Smooth muscle cell (in vitro differentiated cells): ENCODE data around the gene CREB5. TPM values are rescaled to one million over a fixed set of nuclear protein-coding genes. Genes with fewer than 3 reads are reported as not detected.

ENCODE experiments used
- DNase-seq: peaks from one replicate; lab custom pipeline; 2025; ENCODE audit not compliant: unreplicated experiment; lab: John Stamatoyannopoulos, UW
- H2AFZ ChIP-seq: fragments of 200-600 bp; sonication (generic); 2 replicates; pipeline ENCODE4 v1.6.0; 2016; ENCODE audit warnings: antibody characterized with exemption, low read depth, mild to moderate bottlenecking
- H3F3A ChIP-seq: fragments of 200-600 bp; sonication (generic); 2 replicates; pipeline ENCODE4 v1.6.0; 2017; ENCODE audit warnings: antibody characterized with exemption, low read depth
- H3K27ac ChIP-seq: fragments of 200-600 bp; sonication (generic); 2 replicates; pipeline ENCODE4 v1.5.1; 2016; ENCODE audit warnings: low read depth, mild to moderate bottlenecking
- H3K27me3 ChIP-seq: fragments of 200-600 bp; sonication (generic); 2 replicates; pipeline ENCODE4 v1.6.1; 2016; ENCODE audit warnings: low read depth, mild to moderate bottlenecking
- H3K36me3 ChIP-seq: fragments of 200-600 bp; sonication (generic); 2 replicates; pipeline ENCODE4 v1.5.1; 2016; ENCODE audit warnings: low read depth
- H3K4me1 ChIP-seq: fragments of 200-600 bp; sonication (generic); 2 replicates; pipeline ENCODE4 v1.5.1; 2016; ENCODE audit warnings: low read depth
- H3K4me2 ChIP-seq: fragments of 200-600 bp; sonication (generic); 2 replicates; pipeline ENCODE4 v1.6.0; 2016; ENCODE audit warnings: mild to moderate bottlenecking
- H3K4me3 ChIP-seq: fragments of 200-600 bp; sonication (generic); 2 replicates; pipeline ENCODE4 v1.5.1; 2016; ENCODE audit warnings: mild to moderate bottlenecking
- H3K79me2 ChIP-seq: fragments of 200-600 bp; sonication (generic); 2 replicates; pipeline ENCODE4 v1.6.0; 2016; ENCODE audit warnings: low read depth, mild to moderate bottlenecking
- H3K9ac ChIP-seq: fragments of 200-600 bp; sonication (generic); 2 replicates; pipeline ENCODE4 v1.6.0; 2016; ENCODE audit warnings: low read depth
- H3K9me3 ChIP-seq: fragments of 200-600 bp; sonication (generic); replicated peaks from 2 replicates; pipeline ENCODE4 v1.5.1; 2016; ENCODE audit warnings: low read depth
- H4K20me1 ChIP-seq: fragments of 200-600 bp; sonication (generic); 2 replicates; pipeline ENCODE4 v1.6.0; 2016; ENCODE audit warnings: low read depth
- WGBS: methylation state at CpG from one replicate; pipeline ENCODE4 v1.1.7; 2016; ENCODE audit warnings: low lambda C conversion rate; 5-methylcytosine and 5-hydroxymethylcytosine counted together
- polyA plus RNA-seq: library from polyadenylated mRNA; unstranded; fragments of >200 nt; fragmentation: Nextera tagmentation; extraction: Ambion mirVana; gene quantifications from 2 replicates; pipeline ENCODE4 v1.2.1, GENCODE V29; 2016
- total RNA-seq: library from RNA; depleted of rRNA; stranded (reverse); fragments of >200 nt; gene quantifications from 2 replicates; pipeline ENCODE4 v1.2.3, GENCODE V29; 2014
- TF ChIP-seq, protein P1 (sequence below): fragments of 200-600 bp; sonication (generic); IDR thresholded peaks from 2 replicates; pipeline ENCODE4 v1.5.1; 2017; ENCODE audit warnings: borderline replicate concordance, mild to moderate bottlenecking, antibody characterized with exemption; ENCODE audit not compliant: insufficient read depth, poor library complexity, severe bottlenecking

CREB5 gene
- total and polyA plus RNA-seq, 2 experiments from 2014 or later, result 6.2 to 18.2 TPM

DNA sequence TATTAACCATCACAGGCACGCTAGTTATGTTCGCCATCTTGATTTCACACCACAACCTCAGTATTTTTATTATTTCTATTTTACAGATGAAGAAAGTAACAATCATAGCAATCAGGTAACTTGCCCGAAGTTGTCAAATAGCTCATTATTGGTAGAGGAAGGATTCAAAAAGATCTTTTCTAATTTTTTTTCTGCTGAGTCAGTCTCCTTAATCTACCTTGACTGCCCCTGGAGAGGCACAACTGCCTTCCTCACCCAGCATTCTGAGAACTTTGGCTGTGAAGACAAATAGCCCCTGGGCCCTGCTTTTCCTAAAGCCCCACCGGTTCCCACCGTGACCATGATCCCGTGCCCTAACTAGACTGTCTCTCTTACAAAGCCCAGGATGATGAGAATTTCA lies 446.6 kb downstream of the CREB5 start:
- Histone ChIP-seq H3K36me3 (no peaks in the 10 kb centered on the region), H3K9me3 (no peaks in the 10 kb centered on the region), H3K4me3 (no peak overlapping the region), H3K9ac (no peak overlapping the region), H3K27ac (no peak overlapping the region), H3K27me3 (no peaks in the 10 kb centered on the region), H4K20me1 (no peaks in the 10 kb centered on the region), H3F3A (peaks cover 11% of the 10 kb centered on the region), H3K4me1 (peaks cover 4% of the 10 kb centered on the region), H3K4me2 (no peak overlapping the region), H3K79me2 (no peaks in the 10 kb centered on the region), H2AFZ (no peak overlapping the region)
- no peak for DNase-seq
- TF ChIP-seq, protein P1, sequence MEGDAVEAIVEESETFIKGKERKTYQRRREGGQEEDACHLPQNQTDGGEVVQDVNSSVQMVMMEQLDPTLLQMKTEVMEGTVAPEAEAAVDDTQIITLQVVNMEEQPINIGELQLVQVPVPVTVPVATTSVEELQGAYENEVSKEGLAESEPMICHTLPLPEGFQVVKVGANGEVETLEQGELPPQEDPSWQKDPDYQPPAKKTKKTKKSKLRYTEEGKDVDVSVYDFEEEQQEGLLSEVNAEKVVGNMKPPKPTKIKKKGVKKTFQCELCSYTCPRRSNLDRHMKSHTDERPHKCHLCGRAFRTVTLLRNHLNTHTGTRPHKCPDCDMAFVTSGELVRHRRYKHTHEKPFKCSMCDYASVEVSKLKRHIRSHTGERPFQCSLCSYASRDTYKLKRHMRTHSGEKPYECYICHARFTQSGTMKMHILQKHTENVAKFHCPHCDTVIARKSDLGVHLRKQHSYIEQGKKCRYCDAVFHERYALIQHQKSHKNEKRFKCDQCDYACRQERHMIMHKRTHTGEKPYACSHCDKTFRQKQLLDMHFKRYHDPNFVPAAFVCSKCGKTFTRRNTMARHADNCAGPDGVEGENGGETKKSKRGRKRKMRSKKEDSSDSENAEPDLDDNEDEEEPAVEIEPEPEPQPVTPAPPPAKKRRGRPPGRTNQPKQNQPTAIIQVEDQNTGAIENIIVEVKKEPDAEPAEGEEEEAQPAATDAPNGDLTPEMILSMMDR, result no peak
- 79% methylated on average over 6 of the region's 6 CpGs for WGBS

DNA sequence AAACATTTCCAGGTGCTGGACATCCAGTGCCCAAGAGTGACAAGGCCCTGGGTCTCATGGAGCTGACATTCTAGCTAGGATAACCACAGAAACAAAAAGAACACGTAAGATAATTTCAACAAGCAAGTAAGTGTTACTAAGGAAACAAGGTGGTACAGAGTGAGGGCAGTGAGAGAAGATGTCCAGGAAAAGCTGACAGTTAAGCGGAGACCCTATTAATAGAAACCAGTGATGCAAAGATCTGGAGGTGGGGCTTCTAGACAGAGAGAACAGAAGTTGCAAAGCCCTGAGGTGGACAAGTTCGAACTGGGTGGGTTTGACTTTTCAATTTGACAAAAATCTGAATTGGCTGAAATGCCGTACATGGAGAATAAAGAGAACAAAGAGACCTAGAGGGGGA lies 449.5 kb downstream of the CREB5 start:
- TF ChIP-seq, protein P1, result no peak
- no peaks in the 10 kb centered on the region for H4K20me1 ChIP-seq
- H3K27ac ChIP-seq, result no peak overlapping the region
- no peak for DNase-seq
- H3K27me3 ChIP-seq, result no peaks in the 10 kb centered on the region
- H3K4me3 ChIP-seq, result no peak overlapping the region
- no peak overlapping the region for H3K4me2 ChIP-seq
- H3K9ac ChIP-seq, result no peak overlapping the region
- H3K79me2 ChIP-seq, result no peaks in the 10 kb centered on the region
- 93% methylated on average over 4 of the region's 4 CpGs for WGBS
- H2AFZ ChIP-seq, result no peak overlapping the region
- peaks cover 11% of the 10 kb centered on the region for H3K4me1 ChIP-seq
- peaks cover 10% of the 10 kb centered on the region for H3F3A ChIP-seq
- no peaks in the 10 kb centered on the region for H3K9me3 ChIP-seq
- no peaks in the 10 kb centered on the region for H3K36me3 ChIP-seq

DNA sequence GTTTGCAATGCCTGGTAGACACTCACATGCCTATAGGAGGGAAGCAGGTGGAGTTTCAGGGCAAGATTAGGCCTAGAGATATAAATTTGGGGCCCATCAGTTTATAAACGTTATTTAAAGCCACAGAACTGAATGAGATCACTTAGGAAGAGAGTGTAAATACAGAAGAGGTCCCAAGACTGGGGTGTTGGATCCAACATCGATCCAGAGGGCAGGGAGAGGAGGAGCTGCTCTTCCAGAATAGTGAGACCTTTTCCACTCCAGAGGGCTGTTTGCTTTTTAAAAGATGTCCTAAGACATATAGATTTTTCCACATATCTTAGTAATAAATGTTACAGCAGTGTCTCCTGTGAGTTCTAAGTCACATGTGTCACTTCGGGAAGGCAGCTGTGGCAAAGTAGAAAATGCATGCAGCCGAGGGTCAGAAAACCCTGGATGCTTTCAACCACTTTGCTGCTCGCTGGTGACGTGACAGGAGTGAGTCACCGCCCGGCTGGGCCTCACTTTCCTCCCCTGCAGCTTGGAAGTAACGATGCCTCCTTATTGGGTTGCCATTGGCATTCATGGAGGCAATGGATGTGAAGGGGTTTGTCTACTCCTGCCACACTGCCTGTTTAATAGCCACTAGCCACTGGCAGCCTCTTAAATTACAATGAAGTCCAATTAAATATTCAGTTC lies 450.4 kb downstream of the CREB5 start:
- Histone ChIP-seq H3K4me2 (peak overlapping the region; percentile 43), H3F3A (peaks cover 10% of the 10 kb centered on the region), H3K27ac (peak overlapping the region; percentile 1), H3K9me3 (no peaks in the 10 kb centered on the region), H3K9ac (no peak overlapping the region), H3K36me3 (no peaks in the 10 kb centered on the region), H3K27me3 (no peaks in the 10 kb centered on the region), H3K4me1 (peaks cover 11% of the 10 kb centered on the region), H4K20me1 (no peaks in the 10 kb centered on the region), H2AFZ (no peak overlapping the region), H3K79me2 (no peaks in the 10 kb centered on the region), H3K4me3 (no peak overlapping the region)
- peak; percentile 17 for DNase-seq
- TF ChIP-seq, protein P1, result no peak
- WGBS, result 22% methylated on average over 9 of the region's 9 CpGs

DNA sequence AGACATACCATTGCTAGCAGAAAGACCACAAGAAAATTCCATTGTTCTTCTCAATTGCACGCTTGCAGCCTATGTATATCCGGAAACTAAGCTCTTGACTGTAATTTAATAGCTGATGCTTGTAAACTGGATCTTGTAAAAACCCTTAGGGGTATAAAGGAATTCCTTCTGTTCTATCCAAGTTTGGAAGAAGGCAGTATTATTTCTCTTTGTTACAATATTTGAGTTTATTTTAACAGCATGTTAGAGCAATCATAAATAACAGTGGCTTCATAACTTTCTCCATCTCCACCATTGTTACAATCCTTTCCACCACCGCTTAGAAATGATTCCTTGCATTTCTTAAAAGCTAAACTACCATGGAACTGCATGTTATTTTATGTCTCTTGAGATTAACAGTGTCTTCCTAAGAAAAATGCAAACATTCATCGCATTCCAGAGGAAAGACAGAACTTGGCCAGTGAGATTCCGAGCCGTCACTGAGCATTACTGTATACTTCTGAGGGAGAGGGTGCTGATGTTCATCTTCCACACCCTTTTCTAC lies 453.4 kb downstream of the CREB5 start:
- H2AFZ ChIP-seq, result no peak overlapping the region
- H3K4me2 ChIP-seq, result peak overlapping the region; percentile 55
- peaks cover 5% of the 10 kb centered on the region for H3K27me3 ChIP-seq
- H3K4me1 ChIP-seq, result peaks cover 11% of the 10 kb centered on the region
- no peak for DNase-seq
- no peaks in the 10 kb centered on the region for H4K20me1 ChIP-seq
- H3K9ac ChIP-seq, result no peak overlapping the region
- H3K27ac ChIP-seq, result peak overlapping the region; percentile 20
- TF ChIP-seq, protein P1, result no peak
- WGBS, result 13% methylated on average over 6 of the region's 6 CpGs
- no peaks in the 10 kb centered on the region for H3K79me2 ChIP-seq
- H3K4me3 ChIP-seq, result no peak overlapping the region
- H3K36me3 ChIP-seq, result no peaks in the 10 kb centered on the region
- H3K9me3 ChIP-seq, result no peaks in the 10 kb centered on the region
- H3F3A ChIP-seq, result peaks cover 10% of the 10 kb centered on the region
